GM21526 (cell line): ENCODE results near the gene SETD2.
A peak's percentile ranks its signal among the peaks of the same experiment; 100 is the strongest.

Experiments used
- ATAC-seq: cut with Tn5 transposase; IDR thresholded peaks from one replicate; pipeline ENCODE4 v1.9.1; 2021; ENCODE audit warnings: moderate library complexity; ENCODE audit not compliant: unreplicated experiment, low FRiP score

Gene SETD2

DNA sequence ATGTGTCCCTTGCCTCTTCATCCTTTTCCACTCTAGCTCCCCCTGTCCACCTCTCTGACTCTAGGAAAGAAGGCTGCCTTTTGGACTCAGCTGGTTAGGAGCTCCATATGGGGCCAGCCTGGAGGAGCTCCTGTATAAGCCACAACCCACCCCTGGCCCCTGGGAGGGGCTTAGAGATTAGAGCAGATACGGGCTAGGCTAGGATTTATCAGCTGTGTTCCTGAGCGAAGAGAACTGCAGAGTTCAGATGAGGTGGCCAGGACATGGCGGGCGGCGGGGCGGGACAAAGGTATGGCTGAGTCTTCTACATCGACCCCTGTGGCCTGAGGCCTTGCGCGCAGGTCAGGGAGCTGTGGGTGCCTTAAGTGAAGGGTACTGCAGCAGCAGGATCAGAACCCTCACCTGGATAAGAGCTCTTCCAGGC, 176.6 kb downstream of the SETD2 start:
- ATAC-seq = no peak

GRCh38 chr3:46986782-46987310, 177.1 kb downstream of the SETD2 start:
- ATAC-seq = no peak

DNA sequence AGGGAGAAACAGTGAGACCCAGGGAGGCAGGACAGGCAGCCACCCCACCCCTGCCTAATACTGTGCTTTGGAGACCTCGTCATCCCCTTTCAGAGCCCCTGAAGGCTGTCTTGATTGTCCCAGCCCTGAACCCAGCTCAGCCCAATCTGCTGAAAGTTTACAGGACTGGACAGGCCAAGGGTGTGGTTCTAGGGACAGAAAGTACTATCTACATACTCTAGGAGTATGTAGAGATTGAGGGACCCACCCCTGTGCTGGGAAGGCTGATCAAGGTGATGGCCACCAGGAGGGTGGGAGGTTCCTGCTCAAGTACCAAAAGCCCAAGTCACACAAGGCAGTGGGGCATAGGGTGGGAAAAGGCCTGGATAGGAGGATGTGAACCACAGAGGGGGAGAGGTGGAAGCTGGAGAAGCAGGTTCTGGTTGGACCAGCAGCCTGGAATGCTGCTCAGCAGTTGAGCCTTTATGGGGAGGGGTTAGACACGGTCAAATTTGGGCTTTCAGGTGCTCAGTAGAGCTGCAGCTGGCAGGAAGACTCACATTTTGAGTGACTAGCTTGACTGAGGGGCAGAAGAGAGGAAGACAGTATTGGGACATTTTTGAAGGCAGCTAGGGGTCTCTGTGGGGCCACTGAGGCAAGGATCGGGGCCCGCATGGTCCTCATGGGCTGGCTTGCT, 177.7 kb downstream of the SETD2 start:
- no peak for ATAC-seq

- ATAC-seq = no peak
These were observed 178.3 kb downstream of the SETD2 start for GRCh38 chr3:46985588-46985987.

DNA sequence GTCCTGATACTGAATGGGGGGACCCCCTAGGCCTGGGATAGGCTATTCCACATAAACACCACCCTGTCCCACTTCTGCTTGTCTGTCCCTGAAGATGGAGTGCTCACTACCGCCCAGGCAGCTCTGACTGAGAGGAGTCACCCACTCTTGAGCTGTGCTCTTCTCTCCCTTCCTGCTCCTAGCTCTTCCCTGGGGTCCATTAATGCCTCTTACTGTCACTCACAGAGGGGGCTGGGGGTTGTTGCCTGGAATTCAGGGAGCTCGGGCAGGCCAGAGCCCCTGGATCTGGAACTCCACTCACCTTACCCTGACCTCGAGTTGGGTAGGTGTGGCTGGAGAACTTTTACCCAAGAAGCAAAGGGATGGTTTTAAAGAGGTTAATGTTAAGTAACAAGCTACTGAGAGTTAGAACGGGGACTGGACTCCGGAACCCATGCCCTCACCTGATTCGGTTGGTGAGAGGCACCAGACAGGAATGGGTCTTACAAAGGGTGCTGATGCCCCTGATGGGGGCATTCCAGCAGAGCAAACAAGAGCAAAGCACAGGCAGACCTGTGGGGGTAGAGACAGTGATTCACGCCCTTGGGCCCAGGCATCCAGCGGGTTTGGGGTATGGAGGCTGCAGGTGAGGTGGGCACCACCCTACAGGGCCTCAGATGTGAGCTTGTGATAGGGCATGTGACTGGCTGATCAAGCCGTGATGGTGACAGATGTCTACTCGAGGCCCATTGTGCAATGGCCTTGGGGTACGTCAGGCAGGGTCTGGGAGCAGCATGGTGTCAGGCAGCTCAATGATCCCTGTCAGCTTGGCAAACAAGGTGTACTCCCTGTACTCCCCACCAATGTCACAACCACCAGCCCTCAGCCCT, 179.1 kb downstream of the SETD2 start:
- no peak for ATAC-seq

DNA sequence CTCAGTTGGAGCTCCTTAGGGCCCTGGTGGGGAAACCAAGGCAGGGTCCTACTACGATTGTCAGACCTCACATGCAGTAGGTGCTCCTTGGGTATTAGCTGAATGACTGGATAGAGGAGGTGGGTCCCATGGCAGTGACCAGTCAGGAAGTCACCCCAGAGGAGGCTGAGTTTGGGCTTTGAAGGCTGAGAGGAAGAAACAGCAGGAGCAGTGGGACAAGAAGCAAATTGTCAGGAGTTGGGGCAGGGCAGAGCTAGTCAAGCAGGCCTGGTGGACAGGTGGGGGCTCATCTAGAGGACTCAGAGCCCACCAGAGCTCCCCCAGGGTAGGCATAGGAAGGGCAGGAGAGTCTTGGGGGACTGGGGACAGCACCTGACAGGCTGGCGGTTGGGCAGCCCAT, 181.4 kb downstream of the SETD2 start:
- no peak for ATAC-seq

- ATAC-seq = no peak
These were observed 181.9 kb downstream of the SETD2 start for GRCh38 chr3:46981932-46982471.

- no peak for ATAC-seq
These were observed 183.9 kb downstream of the SETD2 start for GRCh38 chr3:46979958-46980497.

GRCh38 chr3:46978985-46979944, 184.6 kb downstream of the SETD2 start, which contains the start of gene NBEAL2:
Gene NBEAL2, plus strand, starts transcription at chr3:46979666. Its CDS starts 196 bp downstream, at chr3:46979862.
- peak; percentile 63 for ATAC-seq

DNA sequence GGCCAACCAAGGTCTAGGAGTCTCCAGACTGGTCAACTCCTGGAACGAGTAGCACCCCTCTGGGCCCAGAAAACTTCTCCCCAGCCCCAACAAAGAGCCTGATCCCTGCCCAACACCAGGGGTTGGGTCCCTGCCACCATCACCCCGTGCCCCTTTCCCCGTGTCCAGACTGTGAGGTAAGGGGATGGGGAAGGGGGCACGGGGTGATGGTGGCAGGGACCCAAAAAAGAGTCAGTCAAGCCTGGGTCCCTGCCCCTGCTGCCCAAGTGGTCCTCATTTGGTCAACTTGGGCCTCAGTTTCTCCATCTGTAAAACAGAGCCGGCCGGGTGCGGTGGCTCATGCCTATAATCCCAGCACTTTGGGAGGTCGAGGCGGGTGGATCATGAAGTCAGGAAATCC, 185.5 kb downstream of the SETD2 start:
- no peak for ATAC-seq

- ATAC-seq = no peak
These were observed 186.1 kb downstream of the SETD2 start for GRCh38 chr3:46977811-46978195.

DNA sequence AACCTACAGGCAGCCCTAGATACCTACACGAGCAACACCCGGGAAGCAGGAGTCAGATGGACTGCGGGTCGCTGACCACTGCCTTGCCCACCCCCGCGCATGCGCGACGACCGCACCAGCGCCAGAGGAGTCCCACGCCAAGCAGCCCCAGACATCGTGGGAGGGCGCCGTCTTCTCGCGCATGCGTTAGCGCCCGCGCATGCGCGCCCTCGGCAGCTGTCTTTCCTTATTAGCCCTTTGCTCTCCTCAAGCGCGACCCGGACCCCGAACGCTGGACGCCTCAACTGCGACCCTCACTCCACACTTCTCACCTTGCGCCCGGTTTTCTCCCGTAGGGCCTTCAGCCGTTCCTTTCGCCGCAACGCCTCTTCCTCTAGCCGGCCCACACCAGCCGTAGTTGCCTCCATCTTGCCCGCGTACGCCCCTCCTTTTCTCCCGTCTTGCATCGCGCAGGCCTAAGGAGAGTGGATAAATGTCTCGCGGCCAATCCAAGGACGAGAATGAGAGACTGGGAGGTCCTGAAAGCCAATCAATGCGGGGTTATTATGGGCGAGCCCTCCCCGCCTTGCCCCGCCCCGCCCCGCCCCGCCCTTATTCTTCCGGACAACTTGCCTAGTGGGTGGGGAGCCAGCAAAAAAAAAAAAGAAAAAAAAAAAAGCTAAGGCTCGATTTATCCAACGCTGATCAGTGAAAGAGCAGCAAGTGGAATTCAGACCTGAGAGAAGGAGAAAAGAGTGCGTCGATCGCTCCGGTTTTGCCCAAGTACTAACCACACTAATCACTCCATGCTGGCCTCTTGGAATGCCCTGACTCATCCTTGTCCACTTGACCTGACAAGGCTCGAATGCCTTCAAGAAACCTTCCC, 187.4 kb downstream of the SETD2 start, which contains the start of gene CCDC12:
Gene CCDC12 (minus strand): TSS at position 420 of the 865 bp plus-strand sequence. CDS start 13 bp downstream, at position 407.
- peak; percentile 53 for ATAC-seq

DNA sequence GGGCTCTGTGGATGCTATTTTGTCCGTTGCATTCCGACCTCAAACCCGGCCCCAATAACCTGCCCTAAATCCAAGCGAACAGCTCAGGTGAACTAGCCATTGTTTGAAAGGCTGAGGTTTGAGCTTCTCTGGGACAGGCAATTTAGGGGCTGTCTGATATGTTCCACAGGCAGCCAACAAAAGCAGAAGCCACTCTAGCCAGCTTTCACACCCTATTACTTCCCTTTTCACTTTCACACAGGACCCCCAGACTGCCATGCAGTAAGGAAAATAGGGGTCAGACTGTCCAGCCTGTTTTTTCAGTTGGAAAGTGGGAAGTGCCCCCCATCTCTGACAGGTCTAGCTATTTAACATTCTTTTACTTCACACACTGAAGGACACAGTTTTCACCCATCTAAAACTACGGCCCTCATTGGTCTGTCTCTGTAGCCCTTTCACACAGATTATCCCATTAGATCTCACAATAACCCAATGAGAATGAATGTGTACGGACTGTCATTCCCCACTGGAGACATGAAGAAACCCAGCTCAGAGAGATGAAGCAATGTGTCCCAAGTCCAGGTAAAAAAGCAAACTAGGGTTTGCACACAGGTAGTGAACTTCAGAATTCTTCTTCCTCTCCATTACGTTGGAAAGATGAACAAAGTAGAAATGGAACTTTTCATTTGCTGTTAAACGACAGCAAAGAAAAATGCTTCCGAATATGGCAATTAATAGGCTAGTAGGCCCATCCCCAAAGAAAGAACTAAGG, 189.3 kb downstream of the SETD2 start:
- no peak for ATAC-seq

- ATAC-seq = no peak
These were observed 191.5 kb downstream of the SETD2 start for GRCh38 chr3:46972396-46972795.

DNA sequence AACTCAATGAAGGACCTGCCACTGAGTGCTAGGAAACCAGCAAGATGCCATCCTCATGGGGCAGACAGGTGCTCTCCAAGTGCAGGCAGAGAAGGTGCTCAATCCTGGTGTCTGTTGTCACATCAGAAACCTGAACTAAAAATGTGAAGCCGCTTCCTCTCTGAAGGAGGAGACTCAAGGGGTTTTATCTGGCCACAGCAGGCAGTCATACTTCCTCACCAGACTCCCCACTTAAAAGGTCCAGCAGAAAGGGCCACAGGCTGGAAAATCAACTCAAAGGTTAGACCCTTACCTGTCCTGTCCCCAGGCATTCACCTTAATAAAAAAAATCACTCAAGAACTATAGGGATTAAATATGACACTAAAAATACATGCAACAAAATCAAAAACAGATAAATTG, 192.2 kb downstream of the SETD2 start:
- ATAC-seq = no peak

GRCh38 chr3:46971151-46971550, 192.8 kb downstream of the SETD2 start:
- no peak for ATAC-seq

DNA sequence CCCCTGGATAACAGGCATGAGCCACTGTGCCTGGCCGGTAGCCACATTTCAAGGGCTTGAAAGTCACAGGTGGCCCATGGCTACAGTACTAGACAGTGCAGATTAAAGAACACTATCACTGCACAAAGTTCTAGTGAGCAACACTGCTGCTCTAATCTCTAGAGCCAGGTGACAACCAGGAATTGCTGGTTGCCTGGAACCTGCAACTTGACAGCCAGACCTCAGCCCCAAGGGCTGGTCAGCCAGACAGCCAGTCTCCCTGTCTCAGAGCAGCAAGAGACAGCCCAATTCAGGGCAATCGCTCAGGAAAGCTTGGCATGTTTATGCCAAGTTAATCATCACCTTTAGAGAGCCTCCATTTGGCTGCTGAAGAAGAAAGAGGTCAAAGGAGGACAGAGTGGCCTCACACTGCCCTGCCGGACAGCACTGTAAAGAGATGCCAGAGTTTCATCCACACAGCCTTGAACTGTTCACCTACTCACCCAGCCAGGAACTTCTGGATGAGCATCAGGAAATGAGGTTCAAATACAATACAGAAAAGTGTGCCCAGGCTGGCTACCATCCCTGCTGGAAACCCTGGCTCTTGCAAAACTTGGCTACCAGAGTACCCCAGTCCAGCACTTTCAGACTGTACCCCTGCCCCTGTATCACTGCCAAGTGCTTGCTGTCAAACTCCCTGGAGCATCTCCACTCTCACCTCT, 193.4 kb downstream of the SETD2 start:
- no peak for ATAC-seq
